Left colon (tissue), 2 donors: ENCODE results near the gene UTF1. TPM values are rescaled to one million over a fixed set of nuclear protein-coding genes. Genes with fewer than 3 reads are reported as not detected.

Experiments
- ATAC-seq: fragments of 200-7000 bp; cut with Tn5 transposase; one replicate; pipeline ENCODE4 v1.9.1; 2020; ENCODE audit warnings: mild to moderate bottlenecking, moderate library complexity
- DNase-seq, 2 donors: peaks; one replicate each; pipeline ENCODE4 v3.0.0-alpha.2; 2020
- intact Hi-C, 2 donors: fragments of 100-400 bp; cut with DNase I in 1 of 2; cut with micrococcal nuclease in 1 of 2; formaldehyde crosslinking; loops; one replicate each; pipeline versions ENCODE4 v1.11.2 to v1.14.0; 2022; cut with DNase I, micrococcal nuclease
- total RNA-seq, 2 donors: library from RNA; stranded (reverse); fragmentation: NEBNext Ultra II Directional; extraction: Animal tissue kit (Norgen Biotek cat#: 25700); gene quantifications; one replicate each; pipeline ENCODE4 v1.2.1, GENCODE V29; 2021
- donor health status: DM: no; HTN: no; CAD: no.
- donor health status: DM: yes; HTN: yes; CAD: no.

UTF1 gene
- total RNA-seq, 2 donors from 2014 or later = not detected

GRCh38 chr10:133271521-133272300, 41.7 kb downstream of the UTF1 start:
- DNase-seq = no peak
- ATAC-seq = no peak
- intact Hi-C loops = no loop called here

GRCh38 chr10:133272301-133272963, 42.4 kb downstream of the UTF1 start:
- intact Hi-C loops = no loop called here
- no peak for DNase-seq
- ATAC-seq = no peak

DNA sequence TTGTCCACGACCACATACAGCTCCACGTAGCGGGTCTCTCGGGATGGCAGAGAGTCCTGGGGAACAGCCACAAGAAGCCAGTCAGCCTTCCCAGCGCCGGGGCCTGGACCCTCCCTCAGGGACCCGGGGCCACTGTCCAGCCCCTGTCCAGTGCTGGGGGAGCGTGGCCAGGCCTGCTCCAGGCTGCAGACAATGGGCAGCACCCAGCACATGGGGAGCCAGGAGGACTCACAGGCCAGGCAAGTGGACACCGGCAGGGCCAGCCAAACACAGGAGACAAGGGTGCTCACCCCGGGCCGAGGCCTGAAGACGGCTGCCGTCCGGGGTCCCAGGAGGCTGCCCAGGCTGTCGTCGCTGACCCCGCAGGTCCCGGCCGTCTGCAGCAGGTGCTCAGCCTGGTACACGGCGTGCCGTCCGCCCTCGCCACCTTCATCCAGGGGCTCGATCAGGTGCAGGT, 43.0 kb downstream of the UTF1 start:
- DNase-seq = no peak
- ATAC-seq = no peak
- intact Hi-C loops = no loop called here

- DNase-seq (no peak), ATAC-seq (peak; percentile 45)
- intact Hi-C loops = no loop called here
These were observed 43.6 kb downstream of the UTF1 start for GRCh38 chr10:133273534-133274143.

DNA sequence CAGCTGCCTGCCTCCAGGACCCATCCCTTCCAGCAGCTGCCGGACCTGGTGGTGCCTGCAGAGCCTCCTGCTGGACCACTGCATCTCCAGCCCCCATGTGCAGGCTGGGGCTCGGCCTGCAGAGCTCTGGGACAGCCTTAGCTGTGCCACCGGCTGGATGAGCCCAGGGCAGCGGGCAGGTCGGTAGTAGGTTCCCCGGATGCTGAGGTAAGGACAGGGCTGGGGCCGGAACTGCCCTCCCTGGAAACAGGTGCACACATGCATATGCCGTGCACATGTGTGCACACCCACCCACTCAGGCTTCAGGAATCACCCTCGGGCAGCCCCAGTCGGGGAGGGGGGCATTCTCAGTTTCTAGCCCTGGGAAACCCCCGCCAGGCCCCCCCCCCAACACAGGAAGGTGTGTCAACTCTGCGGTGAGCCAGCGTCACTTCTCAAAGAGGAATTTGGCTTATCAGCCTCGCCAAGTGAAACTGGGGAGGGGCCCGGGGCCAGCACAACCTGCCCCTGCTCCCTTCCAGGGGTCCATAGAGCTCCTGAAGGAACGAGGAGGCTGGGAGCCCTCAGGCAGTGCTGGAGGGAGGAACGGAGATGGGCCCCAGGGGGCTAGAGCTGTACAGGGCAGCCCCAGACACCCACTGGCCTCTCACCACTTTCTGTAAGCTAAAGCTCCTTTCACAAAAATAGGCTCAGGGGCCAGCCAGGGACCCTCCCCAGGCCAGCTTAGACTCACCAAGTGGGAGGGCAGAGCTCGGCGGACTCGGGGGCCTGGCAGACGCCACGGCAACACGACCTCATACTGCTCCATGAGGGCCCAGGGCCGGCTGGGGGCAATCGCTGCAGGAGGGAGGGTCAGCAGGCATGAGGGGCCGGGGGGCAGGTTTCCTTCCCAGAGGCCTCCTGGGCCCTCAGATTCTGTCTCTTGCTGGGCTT, 45.0 kb downstream of the UTF1 start:
- intact Hi-C loops = no loop called here
- peak; percentile 21 for ATAC-seq
- DNase-seq = peak in 1 of 2 donors; percentile 47

DNA sequence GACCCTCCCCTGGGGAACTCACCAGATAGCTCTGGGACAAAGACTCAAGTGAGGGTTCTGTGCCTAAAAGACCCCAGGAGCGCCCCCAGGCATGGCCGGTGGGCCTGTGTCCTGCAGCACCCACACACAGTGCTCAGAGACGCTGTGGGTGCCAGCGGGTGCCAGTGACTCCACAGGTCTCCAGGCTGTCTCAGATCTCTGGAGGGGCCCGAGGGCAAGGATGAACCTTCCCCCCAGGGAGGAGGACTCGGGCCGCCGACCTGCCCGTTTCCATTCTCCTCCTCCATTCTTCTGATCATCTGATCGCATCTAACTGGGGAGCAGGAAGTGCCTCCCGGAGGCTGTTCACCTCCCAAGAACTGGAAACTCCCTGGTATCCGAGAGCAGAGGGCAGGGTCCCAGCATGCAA, 45.7 kb downstream of the UTF1 start:
- intact Hi-C loops = no loop called here
- DNase-seq (no peak), ATAC-seq (peak; percentile 7)

- intact Hi-C loops = no loop called here
- ATAC-seq (no peak), DNase-seq (no peak)
These were observed 46.0 kb downstream of the UTF1 start for GRCh38 chr10:133276100-133276434.

- DNase-seq = peak in 1 of 2 donors; percentile 66
- peak; percentile 43 for ATAC-seq
- intact Hi-C loops = no loop called here
These were observed 46.6 kb downstream of the UTF1 start, which contains the start of gene ADAM8 for GRCh38 chr10:133276435-133277201. TSS of gene ADAM8 (minus strand) at chr10:133276868. CDS start at chr10:133276817, 51 bp downstream.

- intact Hi-C loops = no loop called here
- ATAC-seq = no peak
- no peak for DNase-seq
These were observed 47.4 kb downstream of the UTF1 start for GRCh38 chr10:133277277-133277992.

DNA sequence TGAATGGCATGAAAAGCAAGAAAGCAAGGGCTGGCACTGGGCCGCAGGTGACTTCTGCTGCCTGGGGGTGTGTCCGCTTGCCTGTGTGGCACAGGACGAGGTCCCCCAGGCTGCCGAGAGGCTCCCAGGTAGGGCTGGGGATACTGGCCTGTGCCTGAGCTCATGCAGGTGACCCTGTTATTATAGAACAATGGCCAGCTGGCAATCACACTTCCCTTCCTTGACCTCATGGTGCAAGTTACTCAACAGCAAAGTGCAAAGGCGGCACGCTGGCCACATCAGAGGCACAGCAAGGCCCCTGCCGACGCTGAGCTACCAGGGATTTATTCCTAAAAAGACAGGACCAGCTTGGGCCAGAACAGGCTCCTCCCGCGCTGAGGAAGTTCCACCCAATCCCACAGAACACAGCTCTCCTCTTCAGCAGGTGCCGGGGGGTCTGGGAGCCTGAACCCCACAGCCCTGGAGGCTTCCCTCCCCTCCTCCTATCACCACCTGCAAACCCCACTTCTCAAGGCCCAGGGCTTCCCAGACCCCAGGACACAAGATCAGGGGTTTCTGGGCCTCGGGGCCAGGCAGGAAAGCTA, 48.1 kb downstream of the UTF1 start:
- intact Hi-C loops = no loop called here
- DNase-seq = no peak
- no peak for ATAC-seq

GRCh38 chr10:133278577-133279265, 48.7 kb downstream of the UTF1 start:
- intact Hi-C loops = no loop called here
- peak; percentile 31 for ATAC-seq
- peak; percentile 58 to 67 for DNase-seq

GRCh38 chr10:133279326-133280226, 49.6 kb downstream of the UTF1 start:
- ATAC-seq (no peak), DNase-seq (no peak)
- intact Hi-C loops = no loop called here

DNA sequence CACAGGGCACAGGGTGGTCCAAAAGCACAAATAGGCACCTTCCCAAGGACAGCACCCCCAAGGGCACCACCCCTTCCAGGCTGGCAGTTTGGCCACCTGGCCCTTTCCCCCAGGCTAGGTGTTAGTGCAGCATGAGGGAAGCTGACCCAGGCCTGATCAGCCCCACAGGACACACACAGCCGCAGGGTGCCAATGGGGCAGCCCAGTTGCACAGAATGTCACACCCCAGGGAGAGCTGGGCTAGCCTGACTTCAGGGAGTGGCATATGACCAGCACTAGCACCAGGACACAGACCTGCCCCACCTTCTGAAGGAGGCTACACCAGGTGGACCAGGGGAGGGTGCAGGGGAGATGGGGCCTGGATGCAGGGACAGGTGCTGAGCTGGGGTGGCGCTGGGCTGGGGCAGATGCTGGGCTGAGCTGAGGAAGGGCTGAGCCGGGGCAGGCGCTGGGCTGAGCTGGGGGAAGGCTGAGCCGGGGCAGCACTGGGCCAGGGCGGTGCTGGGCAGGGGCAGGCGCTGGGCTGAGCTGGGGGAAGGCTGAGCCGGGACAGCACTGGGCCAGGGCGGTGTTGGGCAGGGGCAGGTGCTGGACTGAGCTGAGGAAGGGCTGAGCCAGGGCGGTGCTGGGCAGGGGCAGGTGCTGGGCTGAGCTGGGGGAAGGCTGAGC, 50.5 kb downstream of the UTF1 start:
- ATAC-seq (no peak), DNase-seq (no peak)
- intact Hi-C loops = no loop called here

DNA sequence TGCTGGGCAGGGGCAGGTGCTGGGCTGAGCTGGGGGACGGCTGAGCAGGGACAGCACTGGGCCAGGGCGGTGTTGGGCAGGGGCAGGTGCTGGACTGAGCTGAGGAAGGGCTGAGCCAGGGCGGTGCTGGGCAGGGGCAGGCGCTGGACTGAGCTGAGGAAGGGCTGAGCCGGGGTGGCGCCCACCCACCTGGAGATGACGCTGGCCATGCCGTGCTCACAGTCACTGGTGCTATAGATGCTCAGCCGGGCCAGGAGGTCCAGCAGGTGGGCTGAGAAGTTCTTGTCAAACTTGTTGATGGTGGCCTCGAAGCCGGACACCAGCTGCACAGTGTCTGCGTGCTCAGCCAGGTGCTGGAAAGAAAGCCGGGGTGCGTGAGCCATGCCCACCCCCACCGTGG, 51.1 kb downstream of the UTF1 start:
- intact Hi-C loops = no loop called here
- no peak for ATAC-seq
- no peak for DNase-seq
